ENCODE measurements around the gene HEMGN.
"Not testable (repeated sequence)": the region's sequence is repeated elsewhere in the genome, so short reads cannot be mapped to it uniquely, and the experiment has no call there.

The HEMGN gene, protein sequence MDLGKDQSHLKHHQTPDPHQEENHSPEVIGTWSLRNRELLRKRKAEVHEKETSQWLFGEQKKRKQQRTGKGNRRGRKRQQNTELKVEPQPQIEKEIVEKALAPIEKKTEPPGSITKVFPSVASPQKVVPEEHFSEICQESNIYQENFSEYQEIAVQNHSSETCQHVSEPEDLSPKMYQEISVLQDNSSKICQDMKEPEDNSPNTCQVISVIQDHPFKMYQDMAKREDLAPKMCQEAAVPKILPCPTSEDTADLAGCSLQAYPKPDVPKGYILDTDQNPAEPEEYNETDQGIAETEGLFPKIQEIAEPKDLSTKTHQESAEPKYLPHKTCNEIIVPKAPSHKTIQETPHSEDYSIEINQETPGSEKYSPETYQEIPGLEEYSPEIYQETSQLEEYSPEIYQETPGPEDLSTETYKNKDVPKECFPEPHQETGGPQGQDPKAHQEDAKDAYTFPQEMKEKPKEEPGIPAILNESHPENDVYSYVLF

DNA sequence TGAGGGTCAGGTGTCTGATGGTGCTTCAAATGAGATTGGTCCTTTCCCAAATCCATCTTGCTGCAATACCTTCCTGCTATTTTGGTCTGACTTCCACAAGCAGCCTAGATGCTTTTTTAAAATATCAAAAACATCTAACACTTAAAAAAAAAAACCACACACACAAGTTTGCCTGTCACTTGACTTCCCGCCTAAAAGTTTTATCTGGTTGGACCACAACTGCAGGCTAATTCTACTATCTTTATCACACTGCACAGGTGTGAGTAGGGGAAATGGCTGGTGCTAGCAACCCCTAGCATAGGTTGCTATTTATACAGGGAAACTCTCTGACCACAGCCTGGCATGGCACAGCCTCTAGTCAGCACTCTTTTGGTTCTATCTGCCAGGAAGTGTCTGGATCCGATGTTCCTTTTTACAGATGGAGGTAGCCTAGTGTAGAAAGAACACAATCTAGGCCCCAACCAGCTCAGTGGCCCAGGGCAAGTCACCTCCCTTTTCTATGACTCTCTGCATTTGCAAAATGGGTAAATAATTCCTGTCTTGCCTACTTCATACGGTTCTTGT is at the start of gene HEMGN:
Gene HEMGN, minus strand, starts transcription at position 92 of the 564 bp plus-strand sequence. Its CDS starts 36 bp downstream, at position 56.
- no peak for DNase-seq (ENCODE audit: extremely low read depth in 1 of 2, low read depth in 1 of 2)

DNA sequence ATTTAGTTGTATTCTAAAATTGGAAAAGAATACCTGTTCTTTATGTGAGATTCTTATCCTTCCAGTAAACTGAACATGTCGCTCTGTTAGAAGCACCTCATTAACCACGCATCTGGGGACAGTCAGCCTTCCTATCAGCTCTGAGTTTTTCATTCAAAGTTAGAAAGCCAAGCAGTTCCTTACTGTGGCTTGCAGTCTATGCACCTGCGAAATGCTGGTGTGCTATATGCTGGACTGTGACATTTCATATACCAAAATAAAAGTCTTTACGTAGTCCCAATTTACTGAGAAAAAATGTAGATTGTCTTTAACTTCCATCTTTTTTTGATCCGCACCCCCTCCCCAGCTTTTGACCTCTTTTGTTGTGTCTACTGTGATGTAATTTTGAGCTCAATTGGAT is 49.5 kb upstream of the HEMGN start:
- no peak for DNase-seq (ENCODE audit: extremely low read depth in 1 of 2, low read depth in 1 of 2)

DNA sequence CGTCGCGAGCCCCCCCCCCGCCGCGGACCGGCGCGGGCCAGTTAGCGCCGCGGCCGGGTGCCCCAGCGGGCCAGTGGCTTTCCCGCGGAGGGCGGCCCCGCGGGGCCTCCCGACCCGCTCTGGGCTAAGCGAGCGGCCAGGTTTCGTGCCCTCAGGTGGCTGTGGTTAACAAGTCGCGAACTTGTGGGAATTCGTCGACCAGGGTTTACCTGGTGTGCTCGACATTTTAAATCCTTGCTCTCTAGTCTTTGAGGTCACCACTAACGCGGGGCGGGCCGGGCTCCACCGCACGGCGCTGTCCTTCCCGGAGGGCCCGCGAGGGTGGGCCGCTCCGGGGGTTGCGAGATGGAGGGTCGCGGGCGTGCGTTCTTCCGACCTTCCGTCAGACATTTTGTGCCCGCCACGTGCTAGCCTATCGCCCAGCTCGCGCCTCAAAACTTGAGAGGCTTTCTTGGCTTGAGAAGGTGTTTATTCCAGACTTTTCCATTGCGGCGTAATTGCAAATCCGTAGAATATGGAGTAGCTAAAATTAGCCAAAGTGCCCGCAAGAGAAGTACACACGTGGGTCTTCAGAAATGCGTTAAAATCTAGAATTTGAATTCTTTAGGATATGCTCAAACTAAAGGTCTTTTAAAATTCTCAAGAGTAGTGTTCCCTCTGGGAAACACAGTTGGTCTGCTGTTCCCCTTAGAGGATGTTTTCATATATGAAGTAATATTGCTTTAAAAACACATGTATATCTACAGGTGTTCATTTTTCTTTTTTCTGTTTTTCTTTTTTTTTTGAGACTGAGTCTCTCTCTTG is 47.3 kb upstream of the HEMGN start:
- peak in 1 of 2 donors; percentile 24 for DNase-seq (ENCODE audit: extremely low read depth in 1 of 2, low read depth in 1 of 2)

DNA sequence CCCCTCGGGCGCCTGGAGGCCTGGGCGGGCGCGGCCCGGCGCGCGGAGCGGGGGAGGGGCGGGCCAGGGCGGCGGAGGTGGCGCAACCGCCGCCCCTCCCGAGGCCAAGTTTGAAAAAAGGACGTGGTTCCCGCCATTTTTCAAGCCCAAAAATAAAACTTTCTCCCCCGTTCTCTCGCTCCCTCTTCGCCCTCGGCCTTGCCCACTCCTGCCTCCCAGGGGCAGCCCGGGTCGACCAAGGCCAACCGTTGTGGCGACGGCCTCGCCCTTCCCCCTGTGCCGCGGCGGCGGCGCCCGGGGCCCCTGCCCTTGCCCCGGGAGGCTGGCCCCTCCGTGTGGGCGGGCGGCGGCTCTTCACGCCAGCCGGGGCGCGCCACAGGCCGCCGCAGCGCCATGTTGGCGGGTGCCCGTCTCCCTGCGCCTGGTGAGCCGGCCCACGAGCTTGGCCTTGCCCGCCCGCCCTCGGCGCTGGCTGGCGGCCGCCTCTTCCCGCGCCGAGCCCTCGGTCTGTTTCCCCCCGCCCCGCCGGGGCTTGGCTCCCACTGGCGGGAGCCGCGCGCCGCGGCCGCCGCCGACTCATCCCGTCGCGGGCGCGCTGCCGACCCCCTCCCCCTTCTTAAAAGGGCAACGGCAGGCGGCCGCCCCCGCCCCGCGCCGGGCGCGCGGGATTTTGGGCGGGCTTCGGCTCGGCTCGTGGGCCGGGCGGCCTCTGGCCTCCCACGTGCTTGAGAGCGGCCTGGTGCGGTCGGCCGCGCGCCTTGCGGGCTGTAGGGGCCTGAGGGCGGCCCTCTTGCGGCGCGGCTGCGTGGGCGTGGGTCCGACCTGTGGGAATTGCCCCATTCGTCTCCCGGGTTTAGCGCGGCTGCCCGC is 46.5 kb upstream of the HEMGN start:
- peak; percentile 59 to 64 for DNase-seq (ENCODE audit: extremely low read depth in 1 of 2, low read depth in 1 of 2)

DNA sequence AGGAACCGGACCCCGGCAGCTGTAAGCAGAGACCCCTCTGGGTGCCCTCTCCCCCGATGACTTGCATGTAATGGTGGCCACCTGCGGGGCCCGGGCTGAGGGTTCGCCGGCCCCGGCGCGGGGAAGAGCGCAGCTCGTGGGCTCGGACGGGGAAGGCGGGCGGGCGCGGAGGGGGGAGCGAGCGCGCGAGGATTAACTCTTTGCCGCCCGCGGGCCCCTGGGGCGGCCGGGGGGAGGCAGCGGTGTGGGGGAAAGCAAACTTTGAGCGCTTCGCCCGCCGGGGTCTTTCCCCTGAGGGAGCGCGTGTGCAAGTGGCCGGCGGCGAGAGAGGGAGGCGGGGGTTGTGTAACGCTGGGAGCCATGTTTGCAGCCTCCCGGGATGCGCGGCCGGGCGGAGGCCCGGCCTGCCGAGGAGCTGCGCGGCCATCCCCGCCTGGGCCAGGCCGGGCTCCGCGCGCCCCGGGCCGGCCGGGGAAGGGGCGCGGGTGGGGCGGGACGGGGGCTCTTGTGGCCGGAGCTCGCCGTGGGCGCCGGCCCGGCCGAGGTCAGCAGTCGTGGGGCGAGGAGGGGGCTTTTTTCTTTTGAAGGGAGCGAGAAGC is 45.7 kb upstream of the HEMGN start:
- no peak for DNase-seq (ENCODE audit: extremely low read depth in 1 of 2, low read depth in 1 of 2)

DNA sequence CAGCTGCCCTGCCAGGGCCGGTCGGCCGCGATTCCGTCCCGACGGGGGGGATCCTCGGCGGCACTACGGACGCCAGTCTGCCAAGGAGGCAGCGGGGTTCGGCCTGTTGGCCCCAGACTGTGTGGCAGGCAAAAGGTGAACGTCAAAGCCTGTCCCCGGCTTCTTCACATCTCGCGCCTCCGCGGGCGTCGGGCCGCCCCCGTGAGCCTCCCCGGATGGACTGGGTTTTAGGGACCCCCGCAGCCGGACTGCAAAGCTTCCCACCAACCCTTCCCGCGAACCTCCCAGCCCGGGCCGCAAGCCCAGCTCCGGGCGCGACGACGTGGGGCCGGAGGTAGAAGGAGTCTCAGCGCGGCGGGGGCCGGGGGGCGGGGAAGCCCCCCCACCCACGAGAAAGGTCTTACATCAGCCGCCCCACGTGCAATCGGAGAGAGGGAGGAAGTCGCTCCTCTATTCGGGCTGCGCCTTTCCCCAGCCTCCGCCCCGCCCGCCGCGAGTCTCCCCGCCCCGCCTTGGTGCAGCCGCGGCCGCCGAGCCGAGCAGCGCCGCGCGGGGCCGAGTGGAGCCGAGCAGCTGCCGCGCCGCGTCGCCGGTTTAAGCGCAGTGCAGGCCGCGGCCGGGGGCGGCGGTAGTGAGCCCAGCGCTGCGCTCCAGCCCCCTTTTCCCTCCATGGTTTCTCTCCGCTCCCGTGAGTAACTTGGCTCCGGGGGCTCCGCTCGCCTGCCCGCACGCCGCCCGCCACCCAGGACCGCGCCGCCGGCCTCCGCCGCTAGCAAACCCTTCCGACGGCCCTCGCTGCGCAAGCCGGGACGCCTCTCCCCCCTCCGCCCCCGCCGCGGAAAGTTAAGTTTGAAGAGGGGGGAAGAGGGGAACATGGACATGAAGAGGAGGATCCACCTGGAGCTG is 45.0 kb upstream of the HEMGN start, which contains the start of gene ANP32B:
Gene ANP32B, plus strand, starts transcription at position 659 of the 906 bp plus-strand sequence. Its CDS starts 215 bp downstream, at position 874.
- DNase-seq (ENCODE audit: extremely low read depth in 1 of 2, low read depth in 1 of 2): peak; percentile 90

DNA sequence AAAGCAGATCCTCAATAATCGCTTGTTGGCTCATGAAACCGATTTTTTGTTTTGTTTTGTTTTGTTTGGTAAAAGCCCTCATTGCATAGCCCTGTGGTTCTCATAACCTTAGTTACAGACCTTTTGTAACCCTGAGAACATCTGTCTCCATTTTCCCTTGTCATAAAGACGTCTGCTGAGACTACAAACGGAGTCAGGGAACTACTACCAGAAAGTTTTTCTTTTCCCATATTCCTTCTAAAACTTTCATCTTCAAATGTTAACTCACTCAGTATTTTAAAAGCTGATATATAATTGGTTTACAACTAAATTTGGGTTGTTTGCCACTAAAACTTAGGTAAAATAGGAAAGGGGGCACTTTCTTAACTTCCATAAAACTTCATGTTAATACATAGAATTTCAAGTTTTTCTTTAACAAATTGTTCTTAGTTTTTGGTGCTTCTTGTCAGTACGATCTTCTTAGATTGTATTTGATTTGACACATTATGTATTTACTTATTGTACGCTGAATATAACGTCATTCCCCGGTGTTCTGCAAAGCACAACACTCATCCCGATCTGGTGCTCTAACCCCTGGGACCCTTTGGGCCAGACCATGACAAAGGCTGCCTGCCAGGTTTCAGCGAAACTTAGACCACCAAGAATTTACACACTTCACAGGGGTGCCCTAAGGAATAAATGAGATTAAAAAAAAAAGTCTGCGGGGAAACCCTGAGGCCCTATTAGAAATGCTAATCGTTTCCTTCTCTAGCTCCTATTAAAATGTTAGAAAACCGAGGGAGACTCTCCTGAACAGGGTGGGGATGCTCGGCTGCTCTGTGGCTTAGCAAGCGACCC is 44.1 kb upstream of the HEMGN start:
- no peak for DNase-seq (ENCODE audit: extremely low read depth in 1 of 2, low read depth in 1 of 2)

DNA sequence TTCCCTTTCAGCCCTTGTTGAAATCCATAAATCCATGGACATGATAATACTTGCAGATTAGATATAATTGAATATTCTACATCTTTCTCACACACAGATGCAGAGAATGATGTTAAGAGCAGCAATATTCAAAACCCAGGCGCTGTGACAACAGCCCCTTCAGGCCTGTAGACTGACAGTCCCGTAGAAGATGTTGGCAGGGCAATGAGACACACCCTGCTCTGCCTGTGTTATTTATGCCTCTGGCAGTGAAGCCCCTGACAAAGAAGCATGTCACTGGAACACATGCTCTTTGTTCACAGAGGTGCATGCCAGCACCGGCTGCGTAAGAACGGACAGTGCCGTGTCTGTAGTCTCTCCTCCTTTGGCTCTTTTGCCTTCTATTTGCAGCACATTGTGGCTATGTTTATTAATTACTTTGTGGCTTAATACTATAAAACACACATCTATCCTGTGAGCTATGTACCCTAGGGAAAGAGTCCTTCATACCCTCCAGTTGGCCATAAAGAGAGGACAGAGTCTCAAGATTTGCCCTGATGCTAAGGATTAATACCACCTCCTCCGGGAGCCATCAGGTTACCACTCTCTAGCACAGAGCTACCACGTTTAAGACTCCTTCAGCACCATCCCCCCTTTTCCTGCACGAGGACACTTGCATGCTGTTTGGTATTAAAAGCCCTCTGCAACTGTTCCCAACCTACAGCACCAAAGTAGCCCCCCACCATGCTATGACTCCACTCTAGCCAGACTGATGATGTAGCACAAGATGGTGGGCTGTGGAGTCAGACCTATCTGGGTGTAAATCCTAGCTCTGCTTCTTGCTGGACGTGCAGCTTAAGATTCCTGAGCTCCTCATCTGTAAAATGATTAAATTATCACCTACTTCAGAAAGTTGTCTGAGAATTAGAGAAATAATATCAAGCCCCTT is 43.2 kb upstream of the HEMGN start:
- DNase-seq (ENCODE audit: extremely low read depth in 1 of 2, low read depth in 1 of 2): no peak

DNA sequence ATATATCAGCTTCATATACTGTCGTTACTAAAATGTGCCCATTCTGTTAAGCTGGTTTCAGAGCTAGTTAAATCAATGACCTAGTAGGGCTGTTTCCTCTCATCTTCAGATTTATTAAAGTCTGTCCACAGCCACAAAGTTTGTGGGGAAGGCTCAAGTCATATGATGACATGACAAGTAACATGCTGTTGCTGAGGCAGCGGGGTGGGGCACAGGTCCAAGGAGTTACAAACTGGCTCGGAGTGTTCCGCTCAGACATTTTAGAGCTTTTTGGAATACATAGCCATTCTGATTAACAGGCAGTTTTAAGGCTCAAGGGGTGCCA is 42.5 kb upstream of the HEMGN start:
- DNase-seq (ENCODE audit: extremely low read depth in 1 of 2, low read depth in 1 of 2): no peak

DNA sequence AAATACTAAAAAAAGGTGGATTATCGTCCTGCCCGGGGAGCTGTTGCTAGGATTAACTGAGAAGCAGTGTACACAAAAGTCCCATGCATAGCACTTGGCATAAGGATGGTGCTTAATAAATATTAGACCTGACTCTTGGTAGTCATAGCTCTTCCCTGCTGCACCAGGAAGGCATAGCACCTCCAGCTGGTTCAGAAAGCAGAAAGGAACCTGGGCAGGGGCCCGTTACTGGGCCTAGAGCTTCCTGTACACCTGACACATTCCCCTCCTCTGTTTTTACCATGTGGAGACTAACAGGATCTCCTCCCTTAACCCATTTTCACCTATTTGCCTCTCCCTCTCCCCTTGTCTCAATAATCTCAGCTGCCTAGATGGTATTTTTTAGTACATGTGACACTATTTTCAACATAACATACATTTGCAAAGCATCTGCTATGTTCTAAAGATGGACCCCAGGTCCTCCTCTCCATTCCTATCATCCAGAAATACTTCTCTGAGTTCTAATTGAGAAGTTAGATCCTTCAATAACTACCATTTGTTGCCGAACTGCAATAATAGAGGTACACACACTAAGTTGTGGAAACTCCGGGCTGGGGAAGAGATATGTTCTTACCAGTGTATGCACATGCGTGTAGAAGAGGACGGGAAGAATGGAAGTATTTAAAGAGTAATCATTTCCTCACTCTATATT is 42.0 kb upstream of the HEMGN start:
- DNase-seq (ENCODE audit: extremely low read depth in 1 of 2, low read depth in 1 of 2): no peak

DNA sequence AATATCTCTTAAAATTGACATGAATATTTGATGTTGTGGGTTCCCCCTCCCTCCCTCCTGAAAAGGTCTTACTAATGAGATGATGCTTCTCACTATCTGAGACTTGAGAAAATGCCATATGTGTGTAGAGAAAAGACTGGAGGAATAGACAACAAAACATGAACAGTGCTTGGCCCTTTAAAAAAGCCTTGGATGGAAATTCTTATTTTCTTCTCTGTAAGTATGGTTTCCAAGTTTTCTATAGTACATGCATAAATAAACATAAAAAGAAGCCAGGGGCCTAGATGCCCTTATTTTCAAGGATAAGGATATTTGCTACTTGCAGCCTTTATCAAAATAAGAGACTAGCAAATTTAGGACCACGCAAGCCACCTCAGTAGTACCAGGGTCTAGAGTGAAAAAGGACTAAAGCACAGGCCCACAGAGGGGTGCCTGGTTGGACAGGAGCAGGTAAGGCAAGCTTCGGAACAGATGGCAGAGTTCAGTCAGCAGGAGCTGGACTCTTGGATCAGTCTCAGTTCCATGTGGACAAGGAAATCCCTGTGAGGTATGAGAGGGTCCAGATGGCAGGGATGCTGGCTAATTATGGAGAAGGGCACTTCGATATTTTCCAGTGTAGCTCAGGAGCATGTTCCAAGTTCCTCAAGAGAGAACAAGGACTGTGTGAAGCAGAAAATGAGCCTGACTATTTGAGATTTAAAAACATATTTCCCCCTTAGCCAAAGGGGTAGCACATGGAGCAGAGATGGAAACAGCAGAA is 40.6 kb upstream of the HEMGN start:
- no peak for DNase-seq (ENCODE audit: extremely low read depth in 1 of 2, low read depth in 1 of 2)

DNA sequence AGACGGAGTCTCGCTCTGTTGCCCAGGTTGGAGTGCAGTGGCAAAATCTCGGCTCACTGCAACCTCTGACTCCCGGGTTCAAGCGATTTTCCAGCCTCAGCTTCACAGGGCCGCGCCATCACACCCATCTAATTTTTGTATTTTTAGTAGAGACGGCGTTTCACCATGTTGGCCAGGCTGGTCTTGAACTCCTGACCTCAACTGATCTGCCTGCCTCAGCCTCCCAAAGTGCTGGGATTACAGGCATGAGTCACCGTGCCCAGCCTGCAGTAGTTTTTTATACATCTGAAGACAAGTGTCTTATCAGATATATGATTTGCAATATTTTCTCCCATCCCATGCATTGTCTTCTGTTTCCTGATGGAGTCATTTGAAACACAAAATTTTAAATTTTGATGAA is 38.7 kb upstream of the HEMGN start:
- not testable (repeated sequence) for DNase-seq (ENCODE audit: extremely low read depth in 1 of 2, low read depth in 1 of 2)

DNA sequence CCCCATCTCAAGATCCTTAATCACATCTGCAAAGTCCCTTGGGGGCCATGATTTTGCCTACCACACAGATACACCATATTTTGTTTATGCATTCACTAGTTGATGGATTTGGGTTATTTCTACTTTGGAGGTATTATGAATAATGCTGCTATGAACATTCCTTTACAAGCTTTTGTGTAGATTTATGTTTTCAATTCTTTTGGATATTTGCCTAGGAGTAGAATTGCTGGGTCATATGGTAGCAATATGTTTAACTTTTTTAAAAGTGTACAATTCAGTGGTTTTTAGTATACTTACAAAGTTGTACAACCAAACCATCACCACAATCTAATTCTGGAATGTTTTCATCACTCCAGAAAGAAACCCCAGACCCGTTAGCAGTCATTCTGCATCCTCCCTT is 37.4 kb upstream of the HEMGN start:
- DNase-seq (ENCODE audit: extremely low read depth in 1 of 2, low read depth in 1 of 2): no peak

DNA sequence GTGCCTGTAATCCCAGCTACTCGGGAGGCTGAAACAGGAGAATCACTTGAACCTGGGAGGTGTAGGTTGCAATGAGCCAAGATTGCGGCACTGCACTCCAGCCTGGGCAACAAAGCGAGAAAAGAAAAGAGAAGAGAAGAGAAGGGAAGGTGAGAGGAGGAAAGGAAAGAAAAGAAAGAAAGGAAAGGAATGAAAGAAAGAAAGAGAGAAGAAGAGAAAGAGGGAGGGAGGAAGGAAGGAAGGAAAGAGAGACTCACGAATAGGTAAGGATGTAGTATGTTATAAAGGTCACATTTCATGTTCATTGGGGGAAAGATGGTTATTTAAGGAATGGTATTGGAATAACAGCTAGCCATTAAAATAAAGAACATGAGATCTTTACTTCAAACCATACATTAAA is 34.8 kb upstream of the HEMGN start:
- no peak for DNase-seq (ENCODE audit: extremely low read depth in 1 of 2, low read depth in 1 of 2)

DNA sequence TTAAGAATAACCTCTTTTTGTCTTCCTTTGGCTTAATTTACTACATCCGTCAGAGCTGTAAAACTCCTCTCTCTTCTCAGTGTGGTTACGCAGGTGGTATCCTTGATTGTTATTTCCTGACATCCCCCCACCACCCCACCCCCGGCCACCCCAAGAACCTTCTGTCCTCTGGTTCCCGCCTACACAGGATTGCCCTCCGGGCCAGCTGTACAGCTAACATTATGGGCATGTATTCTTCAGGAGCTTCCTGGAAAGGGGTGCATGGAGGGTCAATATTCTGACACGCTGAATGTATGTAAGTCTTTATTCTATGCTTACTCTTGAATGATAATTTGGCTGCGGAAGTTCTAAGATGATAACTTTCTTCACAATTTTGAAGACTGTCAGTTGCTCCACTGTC is 32.2 kb upstream of the HEMGN start:
- DNase-seq (ENCODE audit: extremely low read depth in 1 of 2, low read depth in 1 of 2): no peak

DNA sequence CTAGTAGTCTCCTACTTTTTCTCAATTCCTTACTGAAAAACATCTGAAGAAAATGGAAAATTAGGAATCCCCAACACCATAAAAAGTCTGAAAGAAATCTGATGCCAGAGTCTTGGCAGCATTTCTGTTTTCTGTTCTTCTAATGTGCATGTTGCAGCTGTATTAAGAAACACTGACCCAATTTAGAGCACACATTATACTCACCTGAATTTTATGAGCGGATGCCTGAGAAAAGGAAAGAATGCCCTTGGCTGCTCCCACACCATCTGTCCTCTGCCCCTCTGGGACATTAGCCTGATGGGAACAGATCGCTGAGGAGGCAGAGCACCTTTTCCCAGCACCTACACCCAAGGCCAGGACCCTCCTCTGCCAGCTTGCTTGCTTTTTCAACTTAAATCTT is 31.0 kb upstream of the HEMGN start:
- no peak for DNase-seq (ENCODE audit: extremely low read depth in 1 of 2, low read depth in 1 of 2)

Measured in stimulated activated CD8-positive, alpha-beta memory T cell treated with anti-CD3 and anti-CD28 coated beads, Interleukin-7, amount 100 ng/mL, for 48 hours (primary cell).